Measurements from ENCODE around the gene PLEKHA8. TPM values are rescaled to one million over a fixed set of nuclear protein-coding genes. Genes with fewer than 3 reads are reported as not detected.

Gene PLEKHA8
- total RNA-seq, 1 donor from 2014 or later, result 60.1 TPM

DNA sequence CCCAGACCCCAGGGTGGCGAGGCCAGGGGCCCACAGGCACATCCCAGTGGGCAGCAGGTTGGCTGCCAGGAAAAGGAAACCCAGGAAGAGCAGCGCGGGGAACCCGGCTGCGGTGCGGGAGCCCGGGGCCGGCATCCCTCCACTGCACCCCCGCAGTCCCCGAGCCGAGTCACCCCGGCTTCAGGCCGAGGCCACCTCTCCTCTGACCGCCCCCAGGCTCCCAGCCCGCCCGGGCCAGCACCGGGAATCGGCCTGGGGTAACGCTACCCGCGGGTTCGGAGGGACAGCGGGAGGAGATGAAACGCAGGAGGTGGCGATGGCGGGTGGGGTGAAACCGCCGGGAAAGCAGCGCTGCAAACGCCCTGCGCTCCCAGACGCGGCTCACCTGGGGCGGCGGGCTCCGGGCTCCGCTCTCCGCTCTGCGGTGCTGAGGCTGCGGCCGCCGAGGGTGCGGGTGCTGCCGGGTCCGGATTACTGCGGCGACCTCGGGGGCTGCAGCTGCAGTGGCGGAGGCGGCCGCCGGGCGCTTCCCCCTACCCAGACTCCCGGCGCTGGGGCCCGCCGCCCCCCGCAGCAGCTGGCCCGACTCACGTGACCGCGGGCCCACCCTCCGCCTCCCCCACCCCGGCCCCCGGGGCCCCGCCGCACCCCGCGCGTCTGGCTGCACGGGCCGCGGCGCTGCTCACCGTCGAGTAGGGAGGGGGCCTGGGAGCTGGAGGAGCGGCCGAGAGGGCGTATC, 38.8 kb upstream of the PLEKHA8 start, which contains the start of gene SCRN1:
Gene SCRN1, minus strand, starts transcription at position 545 of the 739 bp plus-strand sequence. CDS start 20,734 bp downstream, outside the sequence.
- peak within 1 kb of the TSS; percentile 94 for H3K4me3 Mint-ChIP-seq
- TF ChIP-seq, protein P1, sequence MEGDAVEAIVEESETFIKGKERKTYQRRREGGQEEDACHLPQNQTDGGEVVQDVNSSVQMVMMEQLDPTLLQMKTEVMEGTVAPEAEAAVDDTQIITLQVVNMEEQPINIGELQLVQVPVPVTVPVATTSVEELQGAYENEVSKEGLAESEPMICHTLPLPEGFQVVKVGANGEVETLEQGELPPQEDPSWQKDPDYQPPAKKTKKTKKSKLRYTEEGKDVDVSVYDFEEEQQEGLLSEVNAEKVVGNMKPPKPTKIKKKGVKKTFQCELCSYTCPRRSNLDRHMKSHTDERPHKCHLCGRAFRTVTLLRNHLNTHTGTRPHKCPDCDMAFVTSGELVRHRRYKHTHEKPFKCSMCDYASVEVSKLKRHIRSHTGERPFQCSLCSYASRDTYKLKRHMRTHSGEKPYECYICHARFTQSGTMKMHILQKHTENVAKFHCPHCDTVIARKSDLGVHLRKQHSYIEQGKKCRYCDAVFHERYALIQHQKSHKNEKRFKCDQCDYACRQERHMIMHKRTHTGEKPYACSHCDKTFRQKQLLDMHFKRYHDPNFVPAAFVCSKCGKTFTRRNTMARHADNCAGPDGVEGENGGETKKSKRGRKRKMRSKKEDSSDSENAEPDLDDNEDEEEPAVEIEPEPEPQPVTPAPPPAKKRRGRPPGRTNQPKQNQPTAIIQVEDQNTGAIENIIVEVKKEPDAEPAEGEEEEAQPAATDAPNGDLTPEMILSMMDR (conservative IDR thresholded peaks at IDR 0.05), result no peak
- H3K4me1 Mint-ChIP-seq, result peaks cover 29% of the 10 kb centered on the region
- H3K9me3 Mint-ChIP-seq, result peaks cover 6% of the 10 kb centered on the region
- H3K36me3 Mint-ChIP-seq (ENCODE audit: low read depth), result peaks cover 23% of the 10 kb centered on the region
- peak; percentile 31 for DNase-seq (ENCODE audit: low read depth, low spot score)
- peaks cover 2% of the 10 kb centered on the region for H3K27me3 Mint-ChIP-seq (ENCODE audit: low read depth)
- H3K27ac Mint-ChIP-seq (ENCODE audit: unreplicated experiment), result no peak within 1 kb of the TSS

GRCh38 chr7:29990931-29991330, 37.3 kb upstream of the PLEKHA8 start:
- Mint-ChIP-seq H3K36me3 (ENCODE audit: low read depth) (peaks cover 21% of the 10 kb centered on the region), H3K27ac (ENCODE audit: unreplicated experiment) (no peak overlapping the region), H3K9me3 (peaks cover 6% of the 10 kb centered on the region), H3K27me3 (ENCODE audit: low read depth) (peaks cover 2% of the 10 kb centered on the region), H3K4me1 (peaks cover 24% of the 10 kb centered on the region), H3K4me3 (peak overlapping the region; percentile 79)
- TF ChIP-seq, protein P1 (conservative IDR thresholded peaks at IDR 0.05), result no peak
- no peak for DNase-seq (ENCODE audit: low read depth, low spot score)

- Mint-ChIP-seq H3K4me1 (peaks cover 22% of the 10 kb centered on the region), H3K4me3 (peak overlapping the region; percentile 40), H3K36me3 (ENCODE audit: low read depth) (peaks cover 27% of the 10 kb centered on the region), H3K27me3 (ENCODE audit: low read depth) (peaks cover 2% of the 10 kb centered on the region), H3K27ac (ENCODE audit: unreplicated experiment) (no peak overlapping the region), H3K9me3 (peaks cover 9% of the 10 kb centered on the region)
- no peak for DNase-seq (ENCODE audit: low read depth, low spot score)
- TF ChIP-seq, protein P1 (conservative IDR thresholded peaks at IDR 0.05), result no peak
Observed at GRCh38 chr7:29991937-29992336, 36.3 kb upstream of the PLEKHA8 start.

GRCh38 chr7:29993140-29993539, 35.1 kb upstream of the PLEKHA8 start:
- TF ChIP-seq, protein P1 (conservative IDR thresholded peaks at IDR 0.05), result no peak
- Mint-ChIP-seq H3K27ac (ENCODE audit: unreplicated experiment) (no peak overlapping the region), H3K27me3 (ENCODE audit: low read depth) (peaks cover 2% of the 10 kb centered on the region), H3K9me3 (peaks cover 13% of the 10 kb centered on the region), H3K36me3 (ENCODE audit: low read depth) (peaks cover 29% of the 10 kb centered on the region), H3K4me1 (peaks cover 10% of the 10 kb centered on the region), H3K4me3 (no peak overlapping the region)
- DNase-seq (ENCODE audit: low read depth, low spot score), result no peak

- H3K27ac Mint-ChIP-seq (ENCODE audit: unreplicated experiment), result no peak overlapping the region
- no peaks in the 10 kb centered on the region for H3K27me3 Mint-ChIP-seq (ENCODE audit: low read depth)
- no peak for DNase-seq (ENCODE audit: low read depth, low spot score)
- peaks cover 13% of the 10 kb centered on the region for H3K9me3 Mint-ChIP-seq
- peaks cover 22% of the 10 kb centered on the region for H3K36me3 Mint-ChIP-seq (ENCODE audit: low read depth)
- no peak overlapping the region for H3K4me3 Mint-ChIP-seq
- TF ChIP-seq, protein P1 (conservative IDR thresholded peaks at IDR 0.05), result no peak
- peaks cover 4% of the 10 kb centered on the region for H3K4me1 Mint-ChIP-seq
Observed at GRCh38 chr7:29995652-29996051, 32.6 kb upstream of the PLEKHA8 start.
